Fibroblast of the aortic adventitia (primary cell): ENCODE results near the gene TRRAP. TPM values are rescaled to one million over a fixed set of nuclear protein-coding genes. Genes with fewer than 3 reads are reported as not detected.

Experiments used
- DNase-seq: peaks from one replicate; pipeline ENCODE4 v3.0.0-alpha.2; 2010; ENCODE audit warnings: low read depth
- H3K4me3 ChIP-seq: 2 replicates; pipeline ENCODE4 v1.5.1; 2011; ENCODE audit warnings: low read depth, mild to moderate bottlenecking, control low read depth, low read length, moderate library complexity
- total RNA-seq: library from RNA; depleted of rRNA; stranded (reverse); fragments of >200 nt; gene quantifications from 2 replicates; pipeline ENCODE4 v1.2.3, GENCODE V29; 2012; ENCODE audit warnings: low replicate concordance
- TF ChIP-seq, protein P1 (sequence below): IDR thresholded peaks from 2 replicates; pipeline ENCODE4 v1.5.1; 2011; ENCODE audit warnings: mild to moderate bottlenecking, low read length, control low read depth, inconsistent platforms; ENCODE audit not compliant: insufficient read depth

Gene TRRAP
- total RNA-seq, 1 donor: 17.4 TPM

DNA sequence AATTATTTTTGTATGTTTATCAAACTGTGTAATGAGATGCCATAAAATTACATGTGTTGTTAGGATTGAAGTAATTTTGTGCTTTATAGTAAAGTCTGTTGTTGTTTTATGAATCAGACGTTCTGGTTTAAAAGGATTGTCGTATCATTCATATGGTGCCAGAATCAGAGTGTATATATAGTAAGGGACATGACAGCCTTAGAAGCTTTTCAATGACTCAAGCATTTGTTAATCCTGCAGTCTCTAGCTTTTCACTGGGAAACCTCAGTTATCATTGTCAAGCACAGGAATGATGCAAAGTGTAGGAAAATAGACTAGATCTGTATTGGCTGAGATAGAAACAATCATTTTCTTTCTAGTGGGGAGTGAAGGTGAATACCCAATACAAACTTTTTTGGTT, 57.5 kb downstream of the TRRAP start:
- TF ChIP-seq, protein P1, sequence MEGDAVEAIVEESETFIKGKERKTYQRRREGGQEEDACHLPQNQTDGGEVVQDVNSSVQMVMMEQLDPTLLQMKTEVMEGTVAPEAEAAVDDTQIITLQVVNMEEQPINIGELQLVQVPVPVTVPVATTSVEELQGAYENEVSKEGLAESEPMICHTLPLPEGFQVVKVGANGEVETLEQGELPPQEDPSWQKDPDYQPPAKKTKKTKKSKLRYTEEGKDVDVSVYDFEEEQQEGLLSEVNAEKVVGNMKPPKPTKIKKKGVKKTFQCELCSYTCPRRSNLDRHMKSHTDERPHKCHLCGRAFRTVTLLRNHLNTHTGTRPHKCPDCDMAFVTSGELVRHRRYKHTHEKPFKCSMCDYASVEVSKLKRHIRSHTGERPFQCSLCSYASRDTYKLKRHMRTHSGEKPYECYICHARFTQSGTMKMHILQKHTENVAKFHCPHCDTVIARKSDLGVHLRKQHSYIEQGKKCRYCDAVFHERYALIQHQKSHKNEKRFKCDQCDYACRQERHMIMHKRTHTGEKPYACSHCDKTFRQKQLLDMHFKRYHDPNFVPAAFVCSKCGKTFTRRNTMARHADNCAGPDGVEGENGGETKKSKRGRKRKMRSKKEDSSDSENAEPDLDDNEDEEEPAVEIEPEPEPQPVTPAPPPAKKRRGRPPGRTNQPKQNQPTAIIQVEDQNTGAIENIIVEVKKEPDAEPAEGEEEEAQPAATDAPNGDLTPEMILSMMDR: no peak
- no peak overlapping the region for H3K4me3 ChIP-seq
- DNase-seq: peak; percentile 41

DNA sequence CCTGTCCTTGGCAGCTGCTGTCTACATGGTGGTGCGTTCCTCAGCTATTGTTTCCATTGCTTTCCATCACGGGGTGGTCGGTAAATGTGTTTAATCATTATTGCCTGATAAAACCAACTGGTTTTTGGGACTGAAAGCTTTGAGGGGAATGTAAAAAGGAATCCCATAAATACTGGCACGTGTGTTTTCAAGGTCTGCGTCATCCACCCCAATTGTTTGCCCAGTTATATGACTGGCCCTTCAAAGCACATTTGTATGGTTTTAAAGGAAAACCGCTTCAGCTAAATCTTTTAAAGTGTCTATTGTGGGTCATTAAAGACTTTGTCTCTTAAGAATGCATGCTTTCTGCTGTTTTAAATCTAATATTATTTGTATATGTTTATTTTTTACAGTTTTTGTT, 65.0 kb downstream of the TRRAP start:
- no peak for DNase-seq

DNA sequence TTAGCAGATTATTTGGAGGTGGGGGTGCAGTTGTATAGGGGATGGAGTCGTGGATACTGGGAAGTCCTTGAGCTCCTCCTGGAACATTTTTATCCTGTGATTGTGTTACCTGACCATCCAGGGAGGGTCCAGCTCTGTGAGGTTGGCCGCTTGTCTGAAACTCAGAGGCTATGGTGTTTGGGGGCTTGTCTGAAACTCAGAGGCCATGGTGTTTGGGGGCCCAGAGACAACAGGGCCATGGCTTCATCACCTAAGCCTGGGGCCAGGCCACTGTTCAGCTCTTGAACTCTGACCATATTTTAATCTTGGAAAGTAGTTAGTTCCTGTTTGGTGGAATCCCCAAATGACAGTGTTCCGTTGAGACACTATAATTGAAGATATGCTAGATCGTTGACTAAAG, 66.1 kb downstream of the TRRAP start:
- TF ChIP-seq, protein P1: no peak
- no peak for DNase-seq
- H3K4me3 ChIP-seq: no peak overlapping the region

More for the DNA sequence above, 65.0 kb downstream of the TRRAP start:
- no peak overlapping the region for H3K4me3 ChIP-seq
- TF ChIP-seq, protein P1: no peak

DNA sequence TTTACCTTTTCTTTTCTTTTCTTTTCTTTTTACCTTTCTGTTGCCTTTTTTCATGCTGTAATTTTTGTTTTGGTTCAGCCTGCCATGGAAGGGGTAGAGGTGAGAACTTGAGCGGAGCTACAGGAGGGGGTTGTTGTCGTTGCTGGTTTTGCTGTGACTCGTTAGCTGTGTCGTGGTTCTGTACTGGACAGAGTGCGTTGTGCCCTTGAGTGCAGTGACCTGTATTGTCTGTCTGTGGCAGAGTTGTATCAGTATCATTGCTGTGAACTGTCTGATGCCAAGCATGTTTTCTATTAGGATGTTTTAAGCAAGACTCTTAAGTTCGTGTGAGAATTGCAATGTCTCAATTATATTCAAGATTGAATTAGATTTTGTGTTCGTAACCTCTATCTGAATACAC, 67.5 kb downstream of the TRRAP start:
- no peak for DNase-seq
- TF ChIP-seq, protein P1: no peak
- H3K4me3 ChIP-seq: no peak overlapping the region

DNA sequence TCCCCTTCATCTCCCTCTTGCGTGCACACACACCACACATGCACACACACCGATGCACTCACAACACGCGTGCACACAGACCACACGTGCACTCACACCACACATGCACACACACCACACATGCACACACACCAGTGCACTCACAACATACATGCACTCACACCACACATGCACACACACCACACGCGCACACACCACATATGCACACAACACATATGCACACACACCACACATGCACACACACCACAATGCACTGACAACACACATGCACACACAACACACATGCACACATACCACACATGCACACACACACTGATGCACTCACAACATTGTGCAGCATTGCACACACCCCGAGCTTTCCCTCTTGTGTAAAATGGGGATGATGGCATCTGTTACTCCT, 68.1 kb downstream of the TRRAP start:
- TF ChIP-seq, protein P1: no peak

DNA sequence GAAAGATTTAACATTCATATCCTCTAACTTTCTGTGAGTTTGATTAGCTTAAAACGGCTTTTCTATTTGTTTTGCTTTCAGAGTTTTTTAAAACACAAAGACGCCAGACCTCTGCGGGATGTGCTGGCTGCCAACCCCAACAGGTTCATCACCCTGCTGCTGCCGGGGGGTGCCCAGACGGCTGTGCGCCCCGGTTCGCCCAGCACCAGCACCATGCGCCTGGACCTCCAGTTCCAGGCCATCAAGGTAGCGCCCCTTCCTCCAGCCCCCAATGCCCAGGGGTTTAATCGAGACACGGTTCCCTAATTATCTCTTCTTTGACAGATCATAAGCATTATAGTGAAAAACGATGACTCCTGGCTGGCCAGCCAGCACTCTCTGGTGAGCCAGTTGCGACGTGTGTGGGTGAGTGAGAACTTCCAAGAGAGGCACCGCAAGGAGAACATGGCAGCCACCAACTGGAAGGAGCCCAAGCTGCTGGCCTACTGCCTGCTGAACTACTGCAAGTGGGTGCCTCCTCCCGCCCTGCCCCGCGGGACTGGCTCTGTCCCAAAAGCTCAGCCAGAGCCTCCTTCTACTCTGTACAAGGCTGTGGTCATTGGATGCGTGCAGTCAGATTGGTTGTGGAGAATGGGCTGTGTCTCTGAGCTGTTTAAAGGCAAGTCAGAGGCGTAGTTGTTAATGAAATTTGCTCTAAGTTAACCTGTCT, 71.2 kb downstream of the TRRAP start:
- TF ChIP-seq, protein P1: no peak
- no peak for DNase-seq
- H3K4me3 ChIP-seq: no peak overlapping the region

More for the DNA sequence above, 68.1 kb downstream of the TRRAP start:
- no peak overlapping the region for H3K4me3 ChIP-seq
- DNase-seq: no peak

DNA sequence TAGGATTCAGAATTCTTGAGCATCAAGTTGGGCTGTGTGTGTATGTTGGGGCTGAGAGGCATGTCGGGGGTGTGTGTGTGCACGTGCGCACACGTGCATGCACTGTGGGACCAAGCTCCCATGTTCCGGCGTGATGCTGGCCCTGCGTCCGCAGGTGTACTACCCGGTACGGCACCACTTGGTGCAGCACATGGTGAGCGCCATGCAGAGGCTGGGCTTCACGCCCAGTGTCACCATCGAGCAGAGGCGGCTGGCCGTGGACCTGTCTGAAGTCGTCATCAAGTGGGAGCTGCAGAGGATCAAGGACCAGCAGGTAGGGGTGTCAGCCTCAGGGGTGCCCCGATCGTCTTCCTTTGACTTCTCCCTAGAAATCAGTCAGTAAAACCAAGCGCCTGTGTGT, 77.7 kb downstream of the TRRAP start:
- DNase-seq: no peak
- H3K4me3 ChIP-seq: no peak overlapping the region
- TF ChIP-seq, protein P1: no peak
